Bronchial epithelial cell (primary cell): Measurements from ENCODE around the gene FBLIM1. TPM values are rescaled to one million over a fixed set of nuclear protein-coding genes. Genes with fewer than 3 reads are reported as not detected.

Experiments
- DNase-seq: peaks from one replicate; pipeline ENCODE4 v3.0.0-alpha.2; 2010; ENCODE audit warnings: low read depth
- FAIRE-seq: peaks from 2 replicates; lab custom pipeline; 2011; peaks lifted over from hg19 to GRCh38; lab: Jason Lieb, UNC
- H3K27me3 ChIP-seq: 2 replicates; pipeline ENCODE4 v1.5.1; 2011; ENCODE audit warnings: low read length; ENCODE audit not compliant: control insufficient read depth, insufficient read depth
- H3K36me3 ChIP-seq: 2 replicates; pipeline ENCODE4 v1.5.1; 2011; ENCODE audit warnings: low read length; ENCODE audit not compliant: control insufficient read depth, insufficient read depth
- H3K4me3 ChIP-seq: 2 replicates; pipeline ENCODE4 v1.5.1; 2011; ENCODE audit warnings: mild to moderate bottlenecking, low read depth, low read length, control low read depth
- CTCF ChIP-seq: IDR thresholded peaks from 2 replicates; pipeline ENCODE4 v1.5.1; 2011; ENCODE audit warnings: mild to moderate bottlenecking, moderate library complexity, low read length, control low read depth, inconsistent platforms; ENCODE audit not compliant: insufficient read depth, severe bottlenecking
- total RNA-seq: library from RNA; depleted of rRNA; stranded (reverse); fragments of >200 nt; gene quantifications from 2 replicates; pipeline ENCODE4 v1.2.1, GENCODE V29; 2014

FBLIM1 gene
- total RNA-seq, 1 donor from 2014 or later = 72.4 TPM

GRCh38 chr1:15762546-15762945 is 4.0 kb downstream of the FBLIM1 start:
- no peak for TF ChIP-seq CTCF
- Histone ChIP-seq H3K4me3 (no peak overlapping the region), H3K36me3 (peaks cover 11% of the 10 kb centered on the region), H3K27me3 (no peaks in the 10 kb centered on the region)
- FAIRE-seq (no peak), DNase-seq (no peak)

GRCh38 chr1:15764269-15764764 is 5.7 kb downstream of the FBLIM1 start:
- peak; percentile 55 for DNase-seq
- peaks cover 22% of the 10 kb centered on the region for H3K36me3 ChIP-seq
- FAIRE-seq = no peak

GRCh38 chr1:15764890-15765289 is 6.3 kb downstream of the FBLIM1 start:
- FAIRE-seq = no peak
- H3K4me3 ChIP-seq = no peak overlapping the region
- no peak for TF ChIP-seq CTCF
- no peak for DNase-seq
- peaks cover 23% of the 10 kb centered on the region for H3K36me3 ChIP-seq
- H3K27me3 ChIP-seq = no peaks in the 10 kb centered on the region

More at GRCh38 chr1:15764269-15764764, 5.7 kb downstream of the FBLIM1 start:
- no peaks in the 10 kb centered on the region for H3K27me3 ChIP-seq
- H3K4me3 ChIP-seq = no peak overlapping the region
- TF ChIP-seq CTCF = no peak

- no peak for TF ChIP-seq CTCF
- FAIRE-seq (no peak), DNase-seq (peak; percentile 97)
- Histone ChIP-seq H3K4me3 (no peak overlapping the region), H3K36me3 (peaks cover 30% of the 10 kb centered on the region), H3K27me3 (no peaks in the 10 kb centered on the region)
Observed at GRCh38 chr1:15765495-15766194, 7.0 kb downstream of the FBLIM1 start.

GRCh38 chr1:15767941-15768340 is 9.3 kb downstream of the FBLIM1 start:
- Histone ChIP-seq H3K27me3 (no peaks in the 10 kb centered on the region), H3K4me3 (no peak overlapping the region), H3K36me3 (peaks cover 40% of the 10 kb centered on the region)
- no peak for FAIRE-seq
- TF ChIP-seq CTCF = no peak
- no peak for DNase-seq
